ENCODE data around the gene PLEKHA3. TPM values are rescaled to one million over a fixed set of nuclear protein-coding genes. Genes with fewer than 3 reads are reported as not detected.

Gene PLEKHA3
- polyA plus RNA-seq, 1 donor (not counting 4 experiments of a cell fraction or from before 2014, with no cell fraction given): 15.8 TPM

DNA sequence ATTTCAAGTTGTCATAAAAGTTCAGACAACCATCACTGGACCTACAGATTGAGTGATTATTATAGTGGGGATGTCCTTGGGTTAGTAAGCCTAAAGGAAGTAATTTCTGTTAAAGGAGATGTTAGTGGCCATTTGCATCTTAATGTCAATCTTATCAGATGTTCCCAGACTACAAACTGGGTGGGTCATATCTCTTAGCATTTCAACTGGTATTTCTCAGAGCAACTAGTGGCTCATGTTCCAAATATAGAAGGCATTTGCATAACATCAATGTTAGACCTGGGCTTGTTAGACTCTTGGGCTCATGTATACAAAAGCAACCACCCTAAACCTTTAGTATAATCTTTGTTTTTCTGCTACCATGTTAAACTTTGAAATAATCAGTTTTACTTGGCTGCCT is 17.9 kb downstream of the PLEKHA3 start:
- no peak overlapping the region for H3K9ac ChIP-seq (ENCODE audit: control insufficient read depth, extremely low read depth, insufficient read depth, low read length)
- no peaks in the 10 kb centered on the region for H3K9me1 ChIP-seq (ENCODE audit: control insufficient read depth, extremely low read depth, insufficient read depth, low read length)
- H3K9me3 ChIP-seq (ENCODE audit: control insufficient read depth, low read depth, low read length): no peaks in the 10 kb centered on the region
- DNase-seq (ENCODE audit: low read depth, low spot score) (no peak), FAIRE-seq (no peak)
- H2AFZ ChIP-seq (ENCODE audit: control insufficient read depth, low read length): no peak overlapping the region
- no peak for TF ChIP-seq EZH2 (IDR thresholded peaks at IDR 0.05; ENCODE audit: low read length)
- TF ChIP-seq, protein P1, sequence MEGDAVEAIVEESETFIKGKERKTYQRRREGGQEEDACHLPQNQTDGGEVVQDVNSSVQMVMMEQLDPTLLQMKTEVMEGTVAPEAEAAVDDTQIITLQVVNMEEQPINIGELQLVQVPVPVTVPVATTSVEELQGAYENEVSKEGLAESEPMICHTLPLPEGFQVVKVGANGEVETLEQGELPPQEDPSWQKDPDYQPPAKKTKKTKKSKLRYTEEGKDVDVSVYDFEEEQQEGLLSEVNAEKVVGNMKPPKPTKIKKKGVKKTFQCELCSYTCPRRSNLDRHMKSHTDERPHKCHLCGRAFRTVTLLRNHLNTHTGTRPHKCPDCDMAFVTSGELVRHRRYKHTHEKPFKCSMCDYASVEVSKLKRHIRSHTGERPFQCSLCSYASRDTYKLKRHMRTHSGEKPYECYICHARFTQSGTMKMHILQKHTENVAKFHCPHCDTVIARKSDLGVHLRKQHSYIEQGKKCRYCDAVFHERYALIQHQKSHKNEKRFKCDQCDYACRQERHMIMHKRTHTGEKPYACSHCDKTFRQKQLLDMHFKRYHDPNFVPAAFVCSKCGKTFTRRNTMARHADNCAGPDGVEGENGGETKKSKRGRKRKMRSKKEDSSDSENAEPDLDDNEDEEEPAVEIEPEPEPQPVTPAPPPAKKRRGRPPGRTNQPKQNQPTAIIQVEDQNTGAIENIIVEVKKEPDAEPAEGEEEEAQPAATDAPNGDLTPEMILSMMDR (optimal IDR thresholded peaks at IDR 0.05 in 1 of 3, IDR thresholded peaks at IDR 0.05 in 1 of 3, conservative IDR thresholded peaks at IDR 0.05 in 1 of 3; ENCODE audit: extremely low read depth in 1 of 3, insufficient read depth in 2 of 3, low read length in 3 of 3): no peak
- no peaks in the 10 kb centered on the region for H4K20me1 ChIP-seq (ENCODE audit: control insufficient read depth, extremely low read depth, insufficient read depth, low read length)
- dilution Hi-C loops (cut with MboI; ENCODE audit: extremely low pct_ligation_motif_present, low sequenced_read_pairs): no loop called here
- H3K4me1 ChIP-seq (ENCODE audit: control insufficient read depth, extremely low read depth, insufficient read depth, low read length): no peaks in the 10 kb centered on the region
- H3K79me2 ChIP-seq (ENCODE audit: control insufficient read depth, insufficient read depth, low read length): no peaks in the 10 kb centered on the region
- H3K27me3 ChIP-seq (ENCODE audit: control insufficient read depth, extremely low read depth, insufficient read depth, low read length): no peaks in the 10 kb centered on the region
- H3K27ac ChIP-seq (ENCODE audit: control insufficient read depth, insufficient read depth, low read length): no peak overlapping the region
- no peak overlapping the region for H3K4me2 ChIP-seq (ENCODE audit: control insufficient read depth, extremely low read depth, insufficient read depth, low read depth, low read length)
- peaks cover 10 to 18% of the 10 kb centered on the region in 2 experiments for H3K36me3 ChIP-seq (ENCODE audit: control insufficient read depth in 2 of 2, extremely low read depth in 1 of 2, insufficient read depth in 2 of 2, low read length in 2 of 2)
- no peak overlapping the region for H3K4me3 ChIP-seq (ENCODE audit: control insufficient read depth in 2 of 3, extremely low read depth in 1 of 3, insufficient read depth in 2 of 3, low read depth in 1 of 3, low read length in 3 of 3)

DNA sequence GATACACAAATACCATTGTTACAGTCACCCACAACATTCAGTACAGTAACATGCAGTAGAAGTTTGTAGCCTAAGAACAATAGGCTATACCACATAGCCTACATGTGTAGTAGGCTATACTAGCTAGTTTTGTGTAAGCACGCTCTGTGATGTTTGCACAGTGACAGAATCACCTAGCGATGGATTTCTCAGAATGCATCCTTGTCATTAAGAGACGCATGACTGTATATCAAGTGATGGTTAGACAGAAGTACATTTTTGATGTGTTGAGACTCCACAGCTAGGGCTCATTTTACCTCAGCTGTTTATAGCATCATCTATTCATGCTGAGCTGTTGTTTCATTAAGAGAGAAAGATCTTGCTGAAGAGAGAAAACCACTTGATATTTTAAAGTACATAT is 19.4 kb downstream of the PLEKHA3 start:
- Histone ChIP-seq H3K9ac (ENCODE audit: control insufficient read depth, extremely low read depth, insufficient read depth, low read length) (no peak overlapping the region), H3K79me2 (ENCODE audit: control insufficient read depth, insufficient read depth, low read length) (no peaks in the 10 kb centered on the region), H3K27me3 (ENCODE audit: control insufficient read depth, extremely low read depth, insufficient read depth, low read length) (no peaks in the 10 kb centered on the region), H3K36me3 (ENCODE audit: control insufficient read depth in 2 of 2, extremely low read depth in 1 of 2, insufficient read depth in 2 of 2, low read length in 2 of 2) (peaks cover 7 to 14% of the 10 kb centered on the region in 2 experiments), H3K4me2 (ENCODE audit: control insufficient read depth, extremely low read depth, insufficient read depth, low read depth, low read length) (no peak overlapping the region), H3K9me1 (ENCODE audit: control insufficient read depth, extremely low read depth, insufficient read depth, low read length) (no peaks in the 10 kb centered on the region), H3K4me3 (ENCODE audit: control insufficient read depth in 2 of 3, extremely low read depth in 1 of 3, insufficient read depth in 2 of 3, low read depth in 1 of 3, low read length in 3 of 3) (no peak overlapping the region), H2AFZ (ENCODE audit: control insufficient read depth, low read length) (no peak overlapping the region), H4K20me1 (ENCODE audit: control insufficient read depth, extremely low read depth, insufficient read depth, low read length) (no peaks in the 10 kb centered on the region), H3K9me3 (ENCODE audit: control insufficient read depth, low read depth, low read length) (no peaks in the 10 kb centered on the region), H3K4me1 (ENCODE audit: control insufficient read depth, extremely low read depth, insufficient read depth, low read length) (no peaks in the 10 kb centered on the region), H3K27ac (ENCODE audit: control insufficient read depth, insufficient read depth, low read length) (no peak overlapping the region)
- TF ChIP-seq EZH2 (IDR thresholded peaks at IDR 0.05; ENCODE audit: low read length): no peak
- TF ChIP-seq, protein P1 (optimal IDR thresholded peaks at IDR 0.05 in 1 of 3, IDR thresholded peaks at IDR 0.05 in 1 of 3, conservative IDR thresholded peaks at IDR 0.05 in 1 of 3; ENCODE audit: extremely low read depth in 1 of 3, insufficient read depth in 2 of 3, low read length in 3 of 3): no peak
- FAIRE-seq (no peak), DNase-seq (ENCODE audit: low read depth, low spot score) (no peak)
- dilution Hi-C loops (cut with MboI; ENCODE audit: extremely low pct_ligation_motif_present, low sequenced_read_pairs): no loop called here

Data from keratinocyte (primary cell).